IMR-90 (cell line): ENCODE measurements around the gene LSMEM2. TPM values are rescaled to one million over a fixed set of nuclear protein-coding genes. Genes with fewer than 3 reads are reported as not detected.

Experiments used
- CTCF ChIP-seq: conservative IDR thresholded peaks from 2 replicates; pipeline ENCODE4 v1.5.1; 2012; ENCODE audit warnings: mild to moderate bottlenecking, low read depth, low read length, improper control_type of control experiment
- RFX5 ChIP-seq: IDR thresholded peaks from 2 replicates; pipeline ENCODE4 v1.8.0; 2012; ENCODE audit warnings: low read depth, mild to moderate bottlenecking, low read length, moderate library complexity
- USF2 ChIP-seq: fragments of 150-350 bp; IDR thresholded peaks from 2 replicates; pipeline ENCODE4 v1.6.1; 2017; ENCODE audit warnings: mild to moderate bottlenecking, antibody characterized with exemption, low read length, low read depth
- polyA plus RNA-seq, 3 experiments: library from polyadenylated mRNA; depleted of rRNA; stranded (reverse); fragments of >200 nt; gene quantifications; 2 replicates each; pipeline ENCODE4 v1.2.3, GENCODE V29; 2012; ENCODE audit warnings: low replicate concordance in 1 of 3
- total RNA-seq: library from RNA; depleted of rRNA; stranded (reverse); fragments of >200 nt; gene quantifications from 2 replicates; pipeline ENCODE4 v1.2.3, GENCODE V29; 2012

Gene LSMEM2
- total and polyA plus RNA-seq, 2 of the 4 experiments (the other 2 are of a cell fraction) = under 0.01 TPM; not detected in 1

DNA sequence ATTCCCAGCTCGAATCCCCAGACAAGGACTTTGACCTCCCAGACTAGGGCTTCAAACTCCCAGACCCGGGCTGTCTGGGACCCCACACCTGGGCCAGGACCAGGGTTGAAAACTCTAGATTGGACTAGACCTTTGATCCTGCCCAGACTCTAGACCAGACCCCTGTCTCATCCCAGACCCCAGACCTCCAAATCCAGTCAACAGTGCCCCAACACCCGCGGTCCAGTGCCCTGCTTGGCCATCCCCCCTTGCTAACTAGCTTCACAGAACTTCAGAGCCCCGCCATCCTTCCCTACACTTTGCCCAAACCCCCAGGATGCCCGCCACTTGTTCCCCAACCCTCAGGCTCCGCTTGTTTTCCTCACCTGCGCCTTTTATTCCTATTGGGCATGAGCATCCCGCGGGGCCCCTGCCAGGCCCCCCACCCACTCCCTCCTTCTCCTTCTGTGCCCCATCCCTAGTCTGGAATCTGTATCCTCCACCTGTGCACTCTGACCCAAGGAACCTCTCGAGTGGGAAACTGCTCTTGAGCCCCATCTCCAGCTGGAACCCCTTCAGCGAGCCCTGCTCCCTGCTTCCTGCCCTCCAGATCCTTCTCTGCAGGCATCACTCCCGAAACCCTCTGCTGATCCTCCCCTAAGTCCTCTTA, 42.3 kb upstream of the LSMEM2 start (continued):
- TF ChIP-seq USF2 (no peak), CTCF (no peak), RFX5 (no peak)
